ENCODE data around the gene ZNF423.

ZNF423 gene

GRCh38 chr16:49532873-49533272 lies 323.0 kb downstream of the ZNF423 start:
- Histone ChIP-seq H3K4me1 (ENCODE audit: insufficient read depth, insufficient read length) (peaks cover 37% of the 10 kb centered on the region), H3K9ac (ENCODE audit: insufficient read length, low read depth) (no peak overlapping the region), H3K4me3 (ENCODE audit: insufficient read length, low read depth) (no peak overlapping the region), H3K27me3 (ENCODE audit: insufficient read depth, insufficient read length) (peaks cover 2% of the 10 kb centered on the region), H3K9me3 (ENCODE audit: insufficient read depth, low read length) (no peaks in the 10 kb centered on the region), H3K36me3 (ENCODE audit: insufficient read depth, insufficient read length, low read length) (no peaks in the 10 kb centered on the region)
- no peak for DNase-seq (ENCODE audit: low read depth, low spot score)
- TF ChIP-seq ZNF274 (IDR thresholded peaks at IDR 0.05; ENCODE audit: low read depth, low read length) = no peak
- TF ChIP-seq YY1 (IDR thresholded peaks at IDR 0.05; ENCODE audit: insufficient read depth, insufficient read length) = no peak
- TF ChIP-seq SUZ12 (IDR thresholded peaks at IDR 0.05; ENCODE audit: extremely low read depth, insufficient read depth, insufficient read length) = no peak

- H3K9me3 ChIP-seq (ENCODE audit: insufficient read depth, low read length) = no peaks in the 10 kb centered on the region
- peaks cover 35% of the 10 kb centered on the region for H3K4me1 ChIP-seq (ENCODE audit: insufficient read depth, insufficient read length)
- no peaks in the 10 kb centered on the region for H3K36me3 ChIP-seq (ENCODE audit: insufficient read depth, insufficient read length, low read length)
- peak; percentile 56 for DNase-seq (ENCODE audit: low read depth, low spot score)
- H3K4me3 ChIP-seq (ENCODE audit: insufficient read length, low read depth) = no peak overlapping the region
- peaks cover 2% of the 10 kb centered on the region for H3K27me3 ChIP-seq (ENCODE audit: insufficient read depth, insufficient read length)
- no peak for TF ChIP-seq SUZ12 (IDR thresholded peaks at IDR 0.05; ENCODE audit: extremely low read depth, insufficient read depth, insufficient read length)
- TF ChIP-seq ZNF274 (IDR thresholded peaks at IDR 0.05; ENCODE audit: low read depth, low read length) = no peak
- TF ChIP-seq YY1 (IDR thresholded peaks at IDR 0.05; ENCODE audit: insufficient read depth, insufficient read length) = no peak
- H3K9ac ChIP-seq (ENCODE audit: insufficient read length, low read depth) = peak overlapping the region; percentile 4
Measured at GRCh38 chr16:49531931-49532840, 323.7 kb downstream of the ZNF423 start.

GRCh38 chr16:49531425-49531824 lies 324.5 kb downstream of the ZNF423 start:
- Histone ChIP-seq H3K9me3 (ENCODE audit: insufficient read depth, low read length) (no peaks in the 10 kb centered on the region), H3K36me3 (ENCODE audit: insufficient read depth, insufficient read length, low read length) (no peaks in the 10 kb centered on the region), H3K4me3 (ENCODE audit: insufficient read length, low read depth) (no peak overlapping the region), H3K4me1 (ENCODE audit: insufficient read depth, insufficient read length) (peaks cover 35% of the 10 kb centered on the region), H3K27me3 (ENCODE audit: insufficient read depth, insufficient read length) (peaks cover 2% of the 10 kb centered on the region), H3K9ac (ENCODE audit: insufficient read length, low read depth) (peak overlapping the region; percentile 4)
- DNase-seq (ENCODE audit: low read depth, low spot score) = no peak
- TF ChIP-seq SUZ12 (IDR thresholded peaks at IDR 0.05; ENCODE audit: extremely low read depth, insufficient read depth, insufficient read length) = no peak
- no peak for TF ChIP-seq YY1 (IDR thresholded peaks at IDR 0.05; ENCODE audit: insufficient read depth, insufficient read length)
- TF ChIP-seq ZNF274 (IDR thresholded peaks at IDR 0.05; ENCODE audit: low read depth, low read length) = no peak

- no peaks in the 10 kb centered on the region for H3K36me3 ChIP-seq (ENCODE audit: insufficient read depth, insufficient read length, low read length)
- H3K9ac ChIP-seq (ENCODE audit: insufficient read length, low read depth) = peak overlapping the region; percentile 63
- peaks cover 35% of the 10 kb centered on the region for H3K4me1 ChIP-seq (ENCODE audit: insufficient read depth, insufficient read length)
- no peak overlapping the region for H3K4me3 ChIP-seq (ENCODE audit: insufficient read length, low read depth)
- no peak for TF ChIP-seq SUZ12 (IDR thresholded peaks at IDR 0.05; ENCODE audit: extremely low read depth, insufficient read depth, insufficient read length)
- TF ChIP-seq YY1 (IDR thresholded peaks at IDR 0.05; ENCODE audit: insufficient read depth, insufficient read length) = no peak
- no peak for DNase-seq (ENCODE audit: low read depth, low spot score)
- peaks cover 2% of the 10 kb centered on the region for H3K27me3 ChIP-seq (ENCODE audit: insufficient read depth, insufficient read length)
- H3K9me3 ChIP-seq (ENCODE audit: insufficient read depth, low read length) = no peaks in the 10 kb centered on the region
Measured at GRCh38 chr16:49530427-49530970, 325.4 kb downstream of the ZNF423 start.

GRCh38 chr16:49529411-49530045 lies 326.4 kb downstream of the ZNF423 start:
- H3K36me3 ChIP-seq (ENCODE audit: insufficient read depth, insufficient read length, low read length) = peaks cover 9% of the 10 kb centered on the region
- H3K9ac ChIP-seq (ENCODE audit: insufficient read length, low read depth) = peak overlapping the region; percentile 5
- no peak for TF ChIP-seq YY1 (IDR thresholded peaks at IDR 0.05; ENCODE audit: insufficient read depth, insufficient read length)
- no peak overlapping the region for H3K4me3 ChIP-seq (ENCODE audit: insufficient read length, low read depth)
- H3K9me3 ChIP-seq (ENCODE audit: insufficient read depth, low read length) = no peaks in the 10 kb centered on the region
- H3K4me1 ChIP-seq (ENCODE audit: insufficient read depth, insufficient read length) = peaks cover 35% of the 10 kb centered on the region
- DNase-seq (ENCODE audit: low read depth, low spot score) = no peak
- no peaks in the 10 kb centered on the region for H3K27me3 ChIP-seq (ENCODE audit: insufficient read depth, insufficient read length)

GRCh38 chr16:49528866-49529288 lies 327.0 kb downstream of the ZNF423 start:
- H3K27me3 ChIP-seq (ENCODE audit: insufficient read depth, insufficient read length) = no peaks in the 10 kb centered on the region
- H3K36me3 ChIP-seq (ENCODE audit: insufficient read depth, insufficient read length, low read length) = peaks cover 9% of the 10 kb centered on the region
- peak overlapping the region; percentile 37 for H3K9ac ChIP-seq (ENCODE audit: insufficient read length, low read depth)
- no peaks in the 10 kb centered on the region for H3K9me3 ChIP-seq (ENCODE audit: insufficient read depth, low read length)
- no peak for DNase-seq (ENCODE audit: low read depth, low spot score)
- H3K4me3 ChIP-seq (ENCODE audit: insufficient read length, low read depth) = no peak overlapping the region
- H3K4me1 ChIP-seq (ENCODE audit: insufficient read depth, insufficient read length) = peaks cover 35% of the 10 kb centered on the region
- TF ChIP-seq ZNF274 (IDR thresholded peaks at IDR 0.05; ENCODE audit: low read depth, low read length) (no peak), SUZ12 (IDR thresholded peaks at IDR 0.05; ENCODE audit: extremely low read depth, insufficient read depth, insufficient read length) (no peak), YY1 (IDR thresholded peaks at IDR 0.05; ENCODE audit: insufficient read depth, insufficient read length) (no peak)
